GM18526 (cell line): ENCODE measurements around the gene NRROS.

Experiments used
- POLR2A ChIP-seq: IDR thresholded peaks from 3 replicates; pipeline ENCODE4 v1.6.1; 2011; ENCODE audit not compliant: insufficient read length; ENCODE audit errors: extremely low read depth

Gene NRROS

DNA sequence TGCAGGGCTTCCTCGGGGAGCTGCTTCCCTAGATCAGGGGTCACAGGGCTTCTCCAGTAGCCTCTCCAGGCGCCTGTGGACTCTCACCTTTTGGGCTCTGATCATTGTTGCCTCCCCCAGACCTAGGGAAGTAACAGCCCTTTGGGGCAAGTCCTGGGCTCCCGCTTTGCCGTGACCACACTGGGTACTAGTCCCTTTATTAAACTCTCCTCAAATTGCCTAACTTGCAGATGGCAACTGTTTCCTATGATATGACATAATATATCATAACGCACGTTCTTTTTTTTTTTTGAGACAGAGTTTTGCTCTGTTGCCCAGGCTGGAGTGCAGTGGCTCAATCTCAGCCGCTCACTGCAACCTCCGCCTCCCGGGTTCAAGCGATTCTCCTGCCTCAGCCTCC, 17.9 kb upstream of the NRROS start:
- no peak for TF ChIP-seq POLR2A

DNA sequence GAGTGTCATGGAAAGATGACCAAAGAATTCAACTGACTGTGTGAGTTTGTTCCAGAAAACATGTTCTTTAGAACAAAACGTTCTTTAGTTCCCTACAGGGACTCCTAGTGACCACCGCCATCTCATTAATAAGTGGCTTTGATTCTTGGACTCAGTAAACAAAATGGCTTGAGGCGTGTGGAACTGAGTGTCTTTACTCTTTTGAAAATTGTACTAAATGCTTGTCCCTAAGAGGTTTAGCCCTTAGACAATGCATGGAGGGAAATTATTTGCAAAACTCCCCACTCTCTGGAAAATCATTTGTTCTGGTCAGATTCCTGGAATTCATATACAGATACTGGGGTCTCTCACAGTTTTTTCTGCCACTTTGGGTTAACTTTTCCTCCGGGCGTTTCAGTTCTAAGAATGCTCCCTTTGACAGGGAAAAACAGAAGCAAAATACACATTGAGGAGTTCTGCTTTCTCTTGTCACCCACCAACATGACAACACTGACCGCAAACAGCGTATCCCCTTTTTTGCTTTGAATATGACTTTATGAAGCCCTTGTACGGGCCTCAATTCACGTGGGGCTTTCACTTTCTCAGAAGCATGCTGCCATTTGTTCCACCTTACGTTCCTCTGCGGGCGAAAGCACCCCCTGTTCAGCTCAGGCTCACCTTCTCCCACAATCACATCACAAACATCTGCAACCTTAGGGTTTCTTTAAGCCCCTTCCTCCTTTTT, 15.3 kb upstream of the NRROS start:
- TF ChIP-seq POLR2A: no peak

DNA sequence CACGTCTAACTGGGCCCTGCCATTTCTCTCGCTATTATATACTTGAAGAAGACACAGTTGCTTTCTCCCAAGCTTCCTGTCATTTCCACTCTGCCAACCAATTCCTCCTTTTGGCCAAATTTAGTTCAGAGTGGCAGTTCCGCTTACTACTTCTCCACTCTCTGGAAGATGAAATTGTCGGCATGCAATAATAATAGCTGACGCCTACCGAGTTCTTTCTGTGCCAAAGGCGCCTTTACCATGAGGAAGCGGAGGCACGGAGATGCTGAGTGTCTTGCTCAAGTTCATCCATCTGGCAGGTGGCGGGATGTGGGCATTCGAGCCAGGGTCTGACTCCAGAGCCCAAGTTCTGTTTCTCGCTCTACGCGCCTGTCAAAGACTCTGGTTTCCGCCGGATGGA, 14.6 kb upstream of the NRROS start:
- no peak for TF ChIP-seq POLR2A

DNA sequence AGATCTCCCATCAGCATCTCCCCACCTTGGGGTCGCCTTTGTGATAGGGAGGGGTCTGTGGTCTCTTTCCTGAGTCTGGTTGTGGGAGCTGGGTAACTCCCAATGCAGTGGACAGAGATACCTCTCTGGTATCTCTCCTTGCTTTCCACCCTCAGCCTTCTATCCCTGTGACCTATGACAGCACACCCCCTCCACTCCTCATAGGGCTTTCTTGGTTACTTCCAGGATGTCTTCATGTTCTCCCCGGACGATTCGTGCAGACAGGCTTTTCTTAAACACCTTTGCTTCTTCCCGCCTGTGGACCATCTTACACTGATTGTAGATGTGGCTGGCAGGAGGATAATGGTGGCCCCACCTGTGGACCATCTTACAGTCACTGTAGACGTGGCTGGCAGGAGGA, 14.2 kb upstream of the NRROS start:
- no peak for TF ChIP-seq POLR2A

DNA sequence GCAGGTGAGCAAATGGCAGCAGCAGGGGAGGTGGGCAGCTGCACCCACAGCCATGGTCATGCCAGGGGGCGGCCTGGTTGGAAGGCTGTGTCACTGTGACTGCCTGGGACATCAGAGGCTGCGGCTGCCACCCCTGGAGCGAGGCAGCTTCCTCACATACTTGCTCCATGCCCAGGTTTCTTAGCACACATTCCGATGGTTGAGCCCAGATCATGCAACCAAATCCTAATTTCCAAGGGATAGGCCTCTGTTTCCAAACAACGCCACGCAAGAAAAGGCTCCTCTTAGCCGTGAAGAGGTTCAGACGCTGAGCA, 11.6 kb upstream of the NRROS start:
- no peak for TF ChIP-seq POLR2A

DNA sequence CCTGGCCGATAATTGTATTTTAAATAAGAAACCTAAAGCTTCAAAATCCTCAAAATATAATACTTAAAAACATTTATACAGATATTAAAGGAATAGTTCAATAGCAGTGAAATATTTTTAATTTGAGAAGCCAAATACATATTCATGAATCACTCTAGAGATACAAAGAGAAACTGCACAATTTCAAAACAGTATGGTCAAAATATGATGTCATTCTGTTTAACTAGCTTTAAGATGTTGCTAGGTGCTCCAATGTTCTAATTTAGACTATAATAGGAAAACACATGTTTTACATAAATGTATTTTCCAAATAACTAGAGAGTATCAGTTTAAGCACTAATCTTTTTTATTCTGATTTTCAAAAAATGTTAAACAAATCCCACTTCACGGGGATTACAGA, 10.3 kb upstream of the NRROS start:
- no peak for TF ChIP-seq POLR2A

DNA sequence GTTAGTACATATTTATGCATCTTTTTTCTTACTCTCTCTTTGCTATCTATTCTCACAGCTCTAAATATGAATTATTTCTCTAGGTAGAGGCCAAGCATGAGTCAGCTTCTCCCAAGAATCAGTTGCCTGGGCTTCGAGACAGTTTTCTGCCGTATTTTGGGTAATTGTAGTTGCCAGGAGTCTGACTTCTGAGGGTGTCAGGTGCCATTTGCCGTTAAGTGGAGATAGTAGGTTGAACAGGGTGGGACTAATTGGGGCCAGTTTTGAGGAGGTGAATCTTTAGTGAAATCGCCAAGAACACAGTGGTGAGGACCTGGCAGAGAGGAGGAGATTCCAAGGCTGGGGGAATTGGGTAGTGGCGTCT, 7.8 kb upstream of the NRROS start:
- no peak for TF ChIP-seq POLR2A

DNA sequence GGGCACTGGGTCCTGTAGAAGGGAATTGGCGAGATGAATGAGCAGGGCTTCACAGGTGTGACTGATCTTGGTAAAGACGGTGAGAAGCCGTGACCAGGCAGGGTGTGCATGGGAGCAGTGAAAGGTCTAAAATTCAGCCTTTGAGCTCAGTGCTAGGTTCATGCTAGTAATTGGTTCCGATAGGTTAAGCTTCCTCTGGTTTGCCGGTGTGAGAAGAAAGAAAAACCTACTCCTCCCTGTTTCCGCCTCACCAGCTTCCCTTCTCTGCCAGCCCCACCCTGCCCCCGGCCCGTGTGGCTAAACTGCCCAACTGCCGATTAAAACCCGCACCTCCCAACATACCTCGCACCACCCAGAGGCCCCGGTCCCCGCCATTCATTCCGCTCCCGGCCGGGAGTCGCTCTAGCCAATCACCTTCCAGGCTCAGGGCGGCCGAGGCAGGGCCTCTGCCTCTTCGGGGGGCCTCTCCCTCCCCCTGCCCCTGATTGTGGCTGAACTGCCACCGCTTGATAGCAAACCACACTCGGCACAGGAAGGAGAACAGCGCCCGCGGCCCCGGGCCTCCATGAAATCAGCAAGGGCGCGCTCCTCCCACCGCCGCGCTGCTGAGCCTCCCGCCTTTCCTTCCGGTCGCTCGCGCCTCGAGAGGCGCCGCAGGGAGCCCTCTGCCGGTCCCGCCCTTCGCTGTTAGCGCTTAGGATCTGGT, 7.3 kb upstream of the NRROS start:
- TF ChIP-seq POLR2A: peak; percentile 76

DNA sequence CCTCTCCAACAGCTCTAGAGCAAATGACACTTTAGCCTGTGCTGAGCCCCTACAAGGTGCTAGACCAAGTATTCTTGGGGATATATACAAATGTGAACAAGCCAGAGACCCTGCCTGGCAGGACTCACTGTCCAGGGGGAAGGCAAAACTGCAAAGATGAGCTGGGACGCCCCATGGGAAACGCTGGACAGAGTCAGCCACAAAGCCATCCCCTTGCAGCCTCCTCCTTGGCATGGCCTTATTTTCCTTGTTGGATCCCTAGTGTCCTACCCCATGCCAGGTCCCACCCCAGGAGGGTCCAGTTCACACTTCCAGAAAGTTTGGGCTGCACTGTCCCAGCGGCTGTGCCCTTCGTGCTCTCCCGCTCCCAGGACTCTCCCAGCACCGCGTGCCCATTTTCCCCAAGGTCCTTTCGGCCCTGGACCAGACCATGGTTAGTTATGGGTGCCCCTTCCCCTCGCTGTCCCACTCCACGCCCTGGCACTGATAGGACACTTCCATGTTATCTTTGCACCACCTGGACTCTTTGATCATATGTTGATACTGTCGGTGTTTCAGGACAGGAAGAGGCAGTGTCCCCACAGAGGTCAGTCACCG, 5.8 kb upstream of the NRROS start:
- no peak for TF ChIP-seq POLR2A

DNA sequence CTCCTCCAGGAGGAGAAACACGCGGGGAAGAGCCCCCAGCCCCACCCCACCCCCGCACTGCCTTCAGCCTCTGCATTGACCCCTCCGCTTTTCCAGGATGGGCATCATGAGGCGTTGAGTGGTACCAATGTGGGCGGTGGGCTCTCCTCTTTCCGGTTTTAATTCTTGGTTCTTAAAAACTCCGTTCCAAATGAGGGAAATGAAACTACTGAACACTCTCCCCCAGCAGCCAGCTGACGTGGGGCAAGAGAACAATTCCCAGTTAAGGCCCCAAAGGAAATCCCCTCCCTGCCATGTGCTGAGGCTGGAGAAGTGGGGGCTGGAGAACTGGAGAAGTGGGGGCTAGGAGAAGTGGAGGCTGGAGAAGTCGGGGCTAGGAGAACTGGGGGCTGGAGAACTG, 5.3 kb upstream of the NRROS start:
- no peak for TF ChIP-seq POLR2A

DNA sequence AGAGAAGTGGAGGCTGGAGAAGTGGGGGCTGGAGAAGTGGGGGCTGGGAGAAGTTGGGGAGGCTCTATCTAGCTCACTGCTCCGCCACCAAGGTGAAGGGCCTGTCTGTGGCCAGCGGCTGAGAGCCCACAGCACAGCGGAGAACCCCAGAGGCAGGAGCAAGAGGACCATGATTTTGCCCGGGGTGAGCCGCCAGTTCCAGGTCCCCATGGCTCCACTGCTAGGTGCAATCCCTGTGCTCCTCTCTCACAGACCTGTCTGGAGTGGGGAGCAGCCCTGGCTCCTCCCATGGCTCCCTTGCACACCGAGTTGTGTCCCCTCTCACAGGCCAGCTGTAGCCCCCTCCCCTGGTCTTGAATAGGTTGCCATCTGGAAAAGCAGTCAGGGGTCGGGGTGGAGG, 4.7 kb upstream of the NRROS start:
- no peak for TF ChIP-seq POLR2A

DNA sequence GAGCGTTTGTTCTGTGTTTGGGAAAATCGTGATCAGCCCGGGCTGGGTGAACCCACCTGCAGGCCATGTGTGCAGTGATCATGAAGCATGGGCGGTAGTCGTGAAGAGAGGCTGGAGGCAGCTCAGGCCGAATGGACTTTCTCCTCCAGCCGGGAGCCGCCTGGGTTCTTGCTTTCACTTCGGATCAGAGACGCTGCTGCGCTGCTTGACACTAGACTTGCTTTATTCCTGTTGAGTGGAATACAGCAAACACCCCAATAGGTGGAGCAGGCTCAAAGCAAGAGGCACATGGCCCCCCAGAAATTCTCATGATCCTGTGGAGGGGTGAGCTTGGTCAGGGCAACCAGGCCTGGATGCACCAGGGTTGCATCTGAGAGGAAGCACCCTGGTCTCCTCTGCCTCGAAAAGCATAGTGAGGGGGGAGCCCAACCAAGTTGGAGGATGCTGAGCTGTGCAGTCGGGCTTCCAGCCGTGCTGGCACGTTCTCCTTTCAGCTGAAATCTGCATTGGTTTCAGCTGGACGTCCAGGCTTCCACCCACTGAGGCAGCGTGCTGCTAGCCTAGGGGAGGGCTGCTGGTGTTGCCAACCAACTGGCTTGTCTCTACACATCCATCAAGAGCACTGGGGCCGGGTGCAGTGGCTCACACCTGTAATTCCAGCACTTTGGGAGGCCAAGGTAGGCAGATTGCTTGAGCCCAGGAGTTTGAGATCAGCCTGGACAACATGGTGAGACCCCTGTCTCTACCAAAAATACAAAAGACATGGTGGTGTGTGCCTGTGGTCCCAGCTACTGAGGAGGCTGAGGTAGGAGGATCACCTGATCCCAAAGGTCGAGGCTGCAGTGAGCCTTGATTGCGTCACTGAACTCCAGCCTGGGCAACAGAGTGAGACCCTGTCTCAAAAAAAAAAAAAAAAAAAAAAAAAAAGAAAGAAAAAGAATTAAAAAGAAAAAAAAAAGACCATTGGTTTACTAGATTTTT, 2.8 kb upstream of the NRROS start:
- no peak for TF ChIP-seq POLR2A

DNA sequence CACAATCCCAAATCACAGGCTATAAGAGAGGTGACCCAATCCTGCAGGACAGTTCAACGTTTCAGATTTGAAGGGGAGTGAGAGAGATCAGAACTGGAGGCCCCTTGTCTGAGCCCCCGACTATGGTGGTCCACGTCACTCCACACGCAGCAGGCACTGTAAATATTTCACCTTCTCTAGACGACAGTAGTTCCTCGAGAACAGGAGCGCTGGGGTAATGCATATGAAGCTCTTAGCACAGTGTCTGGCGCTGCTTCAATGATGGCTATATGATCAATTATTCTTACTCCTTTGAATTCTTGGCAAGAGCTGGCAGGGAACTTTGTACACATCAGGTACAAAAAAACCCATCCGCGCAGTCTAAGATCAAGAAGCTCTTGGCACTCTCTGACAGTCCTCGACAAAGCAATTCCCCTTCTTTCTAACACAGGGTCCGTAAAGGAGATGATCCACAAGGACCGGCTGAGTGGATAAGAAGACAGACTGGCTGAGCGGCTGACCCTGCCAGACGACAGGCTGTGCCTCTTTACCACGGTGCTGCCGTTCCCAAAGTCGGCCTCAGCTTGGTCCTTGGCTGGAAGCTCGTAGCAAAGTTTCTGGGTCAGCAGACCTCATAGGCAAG, 522 bp upstream of the NRROS start:
- TF ChIP-seq POLR2A: no peak

DNA sequence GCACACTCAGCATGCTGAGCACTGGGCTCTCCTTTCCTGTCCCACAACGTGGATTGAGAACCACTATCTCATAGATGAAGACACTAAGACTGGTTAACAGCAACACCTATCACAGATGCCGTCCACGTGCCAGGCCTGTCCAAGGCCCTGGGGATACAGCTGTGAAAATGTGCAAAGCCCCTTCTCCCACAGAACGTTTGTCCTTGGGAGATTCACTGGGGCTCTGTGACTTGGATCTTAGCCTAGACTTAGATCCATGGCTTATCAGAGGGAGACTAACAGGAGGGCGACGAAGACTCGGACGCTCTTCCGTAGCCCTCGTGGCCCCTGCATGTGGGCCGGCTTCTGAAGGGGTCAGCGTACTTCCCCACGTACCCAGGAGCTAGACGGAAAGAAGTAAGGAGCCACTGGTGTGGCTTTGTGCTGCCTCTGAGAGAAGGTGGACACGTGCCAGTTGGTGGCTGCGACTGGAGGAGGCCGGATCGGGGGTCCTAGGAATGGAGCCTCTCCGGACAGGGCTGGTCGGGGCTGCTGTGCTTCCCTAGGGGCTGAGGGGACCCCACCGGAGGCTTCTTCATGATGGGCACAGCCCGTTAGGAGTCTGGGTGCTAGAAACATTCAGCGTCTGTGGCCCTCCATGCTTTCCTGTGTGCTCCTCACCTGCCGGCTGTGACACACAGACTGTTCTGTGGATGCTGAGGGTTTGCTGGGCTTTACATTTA, 964 bp downstream of the NRROS start:
- peak; percentile 33 for TF ChIP-seq POLR2A
